VCaP (cell line): ENCODE measurements around the gene ABCC4.

Experiments used
- H3K27ac ChIP-seq: fragments of 450-650 bp; 2 replicates; pipeline ENCODE4 v1.5.1; 2017
- TF ChIP-seq, protein P1 (sequence below): fragments of 450-650 bp; conservative IDR thresholded peaks from 2 replicates; pipeline ENCODE4 v1.5.1; 2017; ENCODE audit warnings: mild to moderate bottlenecking, moderate library complexity

ABCC4 gene

DNA sequence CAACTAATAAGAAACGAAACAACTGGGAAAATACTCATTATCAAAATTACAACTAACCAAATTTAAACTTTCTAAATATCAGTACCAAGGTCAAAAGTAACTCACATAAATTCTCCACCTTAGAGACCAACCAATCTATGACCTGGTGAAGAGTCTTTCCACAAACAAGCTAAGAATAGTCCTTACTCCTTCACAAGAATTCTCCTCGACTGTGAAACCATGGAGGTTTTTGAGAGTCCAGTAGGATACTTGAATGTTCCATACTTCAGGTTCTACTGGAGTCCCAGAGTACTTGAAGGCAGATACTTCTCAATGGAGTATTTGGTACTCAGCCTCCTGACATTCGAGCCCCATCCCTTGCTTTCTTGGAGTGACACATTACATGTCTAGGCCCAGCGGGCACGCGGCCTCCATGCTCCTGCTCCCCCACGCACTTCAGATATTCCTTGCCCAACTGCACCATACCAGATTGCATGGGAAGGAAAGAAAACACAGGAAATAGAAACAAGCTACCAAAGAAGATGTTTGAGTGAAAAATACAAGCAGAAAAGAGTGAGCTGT is 63.9 kb downstream of the ABCC4 start:
- peak overlapping the region; percentile 11; the same call in 1 of the 2 replicates for H3K27ac ChIP-seq
- TF ChIP-seq, protein P1, sequence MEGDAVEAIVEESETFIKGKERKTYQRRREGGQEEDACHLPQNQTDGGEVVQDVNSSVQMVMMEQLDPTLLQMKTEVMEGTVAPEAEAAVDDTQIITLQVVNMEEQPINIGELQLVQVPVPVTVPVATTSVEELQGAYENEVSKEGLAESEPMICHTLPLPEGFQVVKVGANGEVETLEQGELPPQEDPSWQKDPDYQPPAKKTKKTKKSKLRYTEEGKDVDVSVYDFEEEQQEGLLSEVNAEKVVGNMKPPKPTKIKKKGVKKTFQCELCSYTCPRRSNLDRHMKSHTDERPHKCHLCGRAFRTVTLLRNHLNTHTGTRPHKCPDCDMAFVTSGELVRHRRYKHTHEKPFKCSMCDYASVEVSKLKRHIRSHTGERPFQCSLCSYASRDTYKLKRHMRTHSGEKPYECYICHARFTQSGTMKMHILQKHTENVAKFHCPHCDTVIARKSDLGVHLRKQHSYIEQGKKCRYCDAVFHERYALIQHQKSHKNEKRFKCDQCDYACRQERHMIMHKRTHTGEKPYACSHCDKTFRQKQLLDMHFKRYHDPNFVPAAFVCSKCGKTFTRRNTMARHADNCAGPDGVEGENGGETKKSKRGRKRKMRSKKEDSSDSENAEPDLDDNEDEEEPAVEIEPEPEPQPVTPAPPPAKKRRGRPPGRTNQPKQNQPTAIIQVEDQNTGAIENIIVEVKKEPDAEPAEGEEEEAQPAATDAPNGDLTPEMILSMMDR, result no peak

DNA sequence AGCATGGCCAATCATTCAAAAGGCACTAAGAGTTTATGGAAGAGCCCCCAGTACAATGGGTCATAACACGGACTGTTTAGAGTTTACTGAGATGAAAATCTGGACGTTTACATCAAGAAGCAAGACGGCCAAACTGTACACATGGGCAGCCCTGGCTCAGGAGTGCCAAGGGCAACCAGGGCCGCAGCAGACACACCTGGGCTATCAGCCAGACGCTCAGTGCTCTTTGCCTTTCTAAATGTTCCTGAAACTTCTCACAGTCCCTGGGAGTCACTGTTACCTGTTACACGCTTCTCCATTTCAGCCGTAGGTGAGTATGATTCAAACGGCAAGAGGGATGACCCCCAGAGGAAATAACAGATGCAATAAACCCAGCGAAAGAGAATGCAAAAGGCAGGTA is 64.5 kb downstream of the ABCC4 start:
- H3K27ac ChIP-seq, result peak overlapping the region; percentile 11; the same call in 1 of the 2 replicates
- TF ChIP-seq, protein P1, result no peak

DNA sequence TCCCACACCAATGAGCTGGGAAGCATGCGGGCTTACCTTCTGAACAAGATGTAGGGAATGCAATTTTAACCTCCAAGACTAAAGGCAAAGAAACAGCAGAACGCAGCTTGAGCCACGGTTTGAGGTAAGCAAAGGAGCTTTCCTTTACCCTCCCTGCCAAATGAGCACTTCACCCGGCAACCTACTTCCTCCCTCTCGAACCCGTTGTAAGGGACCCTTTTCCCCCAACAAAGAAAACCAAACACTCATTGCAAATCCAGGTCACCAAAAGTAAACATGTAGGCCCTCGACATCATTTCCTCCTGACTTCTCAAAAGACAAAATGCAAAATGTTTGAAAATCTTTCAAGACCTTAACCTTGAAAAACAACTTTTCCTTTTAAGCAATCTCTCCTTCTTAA is 65.3 kb downstream of the ABCC4 start:
- H3K27ac ChIP-seq, result peak overlapping the region; percentile 11; the same call in 1 of the 2 replicates
- TF ChIP-seq, protein P1, result no peak

DNA sequence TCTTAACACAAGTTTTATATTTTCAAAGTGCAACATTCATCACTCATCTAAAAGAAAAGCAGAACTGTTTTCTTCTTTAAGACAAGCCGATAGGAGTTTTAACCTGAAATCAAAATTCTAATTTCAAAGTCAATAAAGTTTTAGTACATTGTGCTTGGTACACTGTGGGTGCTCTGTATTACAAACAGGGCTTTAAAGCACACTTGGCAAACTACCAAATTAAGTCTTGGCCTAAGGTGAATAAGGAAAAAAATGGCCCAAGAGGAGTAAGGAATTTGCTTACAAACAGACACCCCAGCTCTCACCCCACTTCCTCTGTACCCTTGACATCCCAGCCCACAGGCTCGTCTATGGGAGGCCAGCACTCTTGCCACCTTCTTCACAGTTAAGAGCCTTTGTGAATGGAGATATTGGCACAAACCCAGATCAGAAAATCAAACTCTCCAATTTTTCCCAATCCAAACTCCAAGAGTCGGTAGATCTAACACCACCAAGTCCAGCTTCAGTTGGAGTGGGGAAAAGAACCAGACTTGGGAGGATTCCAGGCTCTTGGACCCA is 66.0 kb downstream of the ABCC4 start:
- peak overlapping the region; percentile 11; the same call in 1 of the 2 replicates for H3K27ac ChIP-seq
- TF ChIP-seq, protein P1, result no peak

DNA sequence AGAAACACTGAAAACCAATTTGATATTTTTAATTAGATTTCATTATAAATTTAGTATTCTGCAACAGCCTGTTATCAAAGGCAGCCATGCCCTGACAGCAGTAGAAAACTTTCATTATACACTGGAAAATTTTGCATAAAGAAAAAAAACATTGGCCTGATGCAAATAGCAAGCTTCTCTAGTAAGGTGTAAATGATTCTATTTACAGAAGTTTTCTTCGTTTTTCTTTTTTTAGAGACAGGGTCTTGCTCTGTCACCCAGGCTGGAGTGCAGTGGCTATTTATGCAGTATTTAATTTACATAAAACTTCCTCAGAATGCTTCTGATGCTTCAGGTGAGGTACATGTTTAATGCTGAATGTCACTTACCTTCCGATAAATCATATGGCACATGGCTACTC is 67.0 kb downstream of the ABCC4 start:
- TF ChIP-seq, protein P1, result no peak
- H3K27ac ChIP-seq, result no peak overlapping the region

DNA sequence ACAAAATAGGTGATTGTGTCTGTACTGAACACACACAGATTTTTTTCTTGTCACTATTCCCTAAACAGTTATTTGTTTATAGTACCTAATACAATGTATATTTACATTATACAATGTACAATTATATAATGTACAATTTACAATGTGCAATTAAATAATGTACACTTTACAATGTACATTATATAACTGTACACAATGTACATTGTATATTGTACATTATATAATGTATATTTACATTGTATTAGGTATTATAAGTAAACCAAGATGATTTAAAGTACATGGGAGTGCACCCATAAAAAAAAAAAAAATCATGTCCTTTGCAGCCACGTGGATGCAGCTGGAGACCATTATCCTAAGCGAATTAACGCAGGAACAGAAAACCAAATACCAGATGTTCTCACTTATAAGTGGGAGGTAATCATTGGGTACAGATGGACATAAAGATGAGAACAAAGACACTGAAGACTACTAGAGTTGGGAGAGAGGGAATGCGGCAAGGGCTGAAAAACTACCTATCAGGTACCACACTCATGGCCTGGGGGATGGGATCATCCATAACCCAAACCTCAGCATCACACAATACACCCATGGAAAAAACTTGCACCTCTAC is 68.1 kb downstream of the ABCC4 start:
- H3K27ac ChIP-seq, result no peak overlapping the region
- TF ChIP-seq, protein P1, result no peak

DNA sequence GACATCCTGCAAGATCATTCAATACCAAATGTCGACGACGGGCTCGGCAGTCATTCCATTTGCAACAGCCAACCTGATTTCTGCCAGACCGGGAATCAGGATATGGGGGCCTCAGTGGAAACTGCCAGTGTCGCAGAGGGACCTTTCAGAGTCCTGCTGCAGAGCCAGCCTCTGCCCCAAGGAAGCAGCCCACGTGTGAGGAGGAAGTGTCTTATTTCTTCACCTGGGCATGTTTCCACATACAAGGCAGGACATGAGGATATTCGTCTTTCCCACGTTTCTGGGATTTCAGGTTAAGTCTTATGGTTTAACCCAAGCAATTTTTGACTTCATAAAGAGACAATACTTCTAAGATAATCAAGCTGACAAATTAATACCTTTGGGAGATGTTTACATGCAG is 69.9 kb downstream of the ABCC4 start:
- TF ChIP-seq, protein P1, result no peak
- H3K27ac ChIP-seq, result no peak overlapping the region
